Sigmoid colon (tissue), 4 donors: Measurements from ENCODE around the gene CFAP61.

Source experiments
- CTCF ChIP-seq, 4 experiments: fragments of 450-650 bp in 3 of 4; fragments of 200-600 bp in 1 of 4; IDR thresholded peaks; one replicate each; pipeline ENCODE4 v1.5.1; 2016 to 2019; ENCODE audit warnings: antibody characterized with exemption in 4 of 4, mild to moderate bottlenecking in 3 of 4, moderate library complexity in 2 of 4
- EP300 ChIP-seq, 4 donors: sonication (generic); formaldehyde crosslinking; IDR thresholded peaks; one replicate each; pipeline ENCODE4 v1.6.1; 2017; ENCODE audit warnings: antibody characterized with exemption in 4 of 4
- POLR2A ChIP-seq, 2 donors: fragments of 450-650 bp; IDR thresholded peaks; one replicate each; pipeline ENCODE4 v1.6.1; 2016; ENCODE audit warnings: antibody characterized with exemption in 2 of 2, mild to moderate bottlenecking in 2 of 2, moderate library complexity in 2 of 2

- no peak for TF ChIP-seq POLR2A (IDR thresholded peaks at IDR 0.05)
- no peak for TF ChIP-seq EP300 (IDR thresholded peaks at IDR 0.05)
- no peak for TF ChIP-seq CTCF (IDR thresholded peaks at IDR 0.05)
Observed at GRCh38 chr20:20251317-20251716, 199.0 kb downstream of the CFAP61 start.
